ENCODE data around the gene FGD5.

Gene FGD5

GRCh38 chr3:14918356-14918860 is 99.6 kb downstream of the FGD5 start:
- H3K4ac ChIP-seq (ENCODE audit: low read depth in 1 of 2, low read length in 2 of 2) = no peak overlapping the region
- no peak overlapping the region for H3K9ac ChIP-seq (ENCODE audit: low read length)
- H3K18ac ChIP-seq (ENCODE audit: low read depth in 1 of 2, low read length in 2 of 2) = no peak overlapping the region
- no peak overlapping the region for H4K91ac ChIP-seq (ENCODE audit: low read length)
- no peak overlapping the region for H2AFZ ChIP-seq (ENCODE audit: low read depth, low read length)
- H3K4me2 ChIP-seq (ENCODE audit: low read length, poor library complexity, severe bottlenecking) = no peak overlapping the region
- H3K23ac ChIP-seq (ENCODE audit: low read length in 2 of 2) = no peak overlapping the region
- no peak overlapping the region for H2BK15ac ChIP-seq (ENCODE audit: low read depth, poor library complexity, severe bottlenecking)
- peaks cover 6% of the 10 kb centered on the region for H3K4me1 ChIP-seq (ENCODE audit: control insufficient read depth, insufficient read depth, low read depth, low read length)
- H3K14ac ChIP-seq (ENCODE audit: low read length in 2 of 2) = no peak overlapping the region
- no peak overlapping the region for H2BK12ac ChIP-seq (ENCODE audit: low read length in 2 of 2)
- no peak for DNase-seq
- H2AK5ac ChIP-seq (ENCODE audit: low read length, severe bottlenecking) = no peak overlapping the region
- no peak overlapping the region for H4K8ac ChIP-seq (ENCODE audit: low read length)
- H3K27ac ChIP-seq (ENCODE audit: low read length, poor library complexity, severe bottlenecking) = no peak overlapping the region
- H2BK5ac ChIP-seq (ENCODE audit: low read depth, low read length, poor library complexity, severe bottlenecking) = no peak overlapping the region
- no peak overlapping the region for H3K4me3 ChIP-seq (ENCODE audit: insufficient read depth in 1 of 2, low read depth in 1 of 2, low read length in 2 of 2)
- H2BK120ac ChIP-seq (ENCODE audit: low read depth, low read length) = no peak overlapping the region
- H3K9me3 ChIP-seq (ENCODE audit: control insufficient read depth, low read length) = no peaks in the 10 kb centered on the region
- peaks cover 0 to 4% of the 10 kb centered on the region in 2 experiments for H3K36me3 ChIP-seq (ENCODE audit: control insufficient read depth in 1 of 2, insufficient read depth in 2 of 2, low read depth in 1 of 2, low read length in 2 of 2)
- peaks cover 40 to 42% of the 10 kb centered on the region in 2 experiments for H3K27me3 ChIP-seq (ENCODE audit: control insufficient read depth in 1 of 2, insufficient read depth in 1 of 2, low read length in 2 of 2)
- H3K79me1 ChIP-seq (replicated peaks; ENCODE audit: low read length, poor library complexity, severe bottlenecking) = no peaks in the 10 kb centered on the region
- WGBS = 83% methylated on average over 13 of the region's 13 CpGs

GRCh38 chr3:14920536-14920935 is 101.8 kb downstream of the FGD5 start:
- no peaks in the 10 kb centered on the region for H3K9me3 ChIP-seq (ENCODE audit: control insufficient read depth, low read length)
- H3K4ac ChIP-seq (ENCODE audit: low read depth in 1 of 2, low read length in 2 of 2) = no peak overlapping the region
- peaks cover 6% of the 10 kb centered on the region for H3K4me1 ChIP-seq (ENCODE audit: control insufficient read depth, insufficient read depth, low read depth, low read length)
- no peak overlapping the region for H3K18ac ChIP-seq (ENCODE audit: low read depth in 1 of 2, low read length in 2 of 2)
- no peak overlapping the region for H3K4me2 ChIP-seq (ENCODE audit: low read length, poor library complexity, severe bottlenecking)
- no peak overlapping the region for H3K14ac ChIP-seq (ENCODE audit: low read length in 2 of 2)
- no peak overlapping the region for H3K23ac ChIP-seq (ENCODE audit: low read length in 2 of 2)
- H3K36me3 ChIP-seq (ENCODE audit: control insufficient read depth in 1 of 2, insufficient read depth in 2 of 2, low read depth in 1 of 2, low read length in 2 of 2) = peaks cover 0 to 4% of the 10 kb centered on the region in 2 experiments
- 95% methylated on average over 5 of the region's 5 CpGs for WGBS
- no peak overlapping the region for H2AFZ ChIP-seq (ENCODE audit: low read depth, low read length)
- no peak overlapping the region for H2BK15ac ChIP-seq (ENCODE audit: low read depth, poor library complexity, severe bottlenecking)
- DNase-seq = no peak
- H3K4me3 ChIP-seq (ENCODE audit: insufficient read depth in 1 of 2, low read depth in 1 of 2, low read length in 2 of 2) = no peak overlapping the region
- H3K27me3 ChIP-seq (ENCODE audit: control insufficient read depth in 1 of 2, insufficient read depth in 1 of 2, low read length in 2 of 2) = peaks cover 27% of the 10 kb centered on the region in 2 experiments
- H3K79me1 ChIP-seq (replicated peaks; ENCODE audit: low read length, poor library complexity, severe bottlenecking) = no peaks in the 10 kb centered on the region
- H2BK12ac ChIP-seq (ENCODE audit: low read length in 2 of 2) = no peak overlapping the region
- no peak overlapping the region for H2BK120ac ChIP-seq (ENCODE audit: low read depth, low read length)
- H2AK5ac ChIP-seq (ENCODE audit: low read length, severe bottlenecking) = no peak overlapping the region
- no peak overlapping the region for H4K91ac ChIP-seq (ENCODE audit: low read length)
- H3K27ac ChIP-seq (ENCODE audit: low read length, poor library complexity, severe bottlenecking) = no peak overlapping the region
- no peak overlapping the region for H2BK5ac ChIP-seq (ENCODE audit: low read depth, low read length, poor library complexity, severe bottlenecking)
- H3K9ac ChIP-seq (ENCODE audit: low read length) = no peak overlapping the region
- no peak overlapping the region for H4K8ac ChIP-seq (ENCODE audit: low read length)

- Histone ChIP-seq H3K36me3 (ENCODE audit: control insufficient read depth in 1 of 2, insufficient read depth in 2 of 2, low read depth in 1 of 2, low read length in 2 of 2) (peaks cover 0 to 4% of the 10 kb centered on the region in 2 experiments), H3K4me2 (ENCODE audit: low read length, poor library complexity, severe bottlenecking) (no peak overlapping the region), H2AK5ac (ENCODE audit: low read length, severe bottlenecking) (no peak overlapping the region), H4K8ac (ENCODE audit: low read length) (no peak overlapping the region), H3K4me3 (ENCODE audit: insufficient read depth in 1 of 2, low read depth in 1 of 2, low read length in 2 of 2) (no peak overlapping the region), H3K27me3 (ENCODE audit: control insufficient read depth in 1 of 2, insufficient read depth in 1 of 2, low read length in 2 of 2) (peaks cover 22 to 24% of the 10 kb centered on the region in 2 experiments), H4K91ac (ENCODE audit: low read length) (no peak overlapping the region), H3K4me1 (ENCODE audit: control insufficient read depth, insufficient read depth, low read depth, low read length) (peaks cover 9% of the 10 kb centered on the region), H3K18ac (ENCODE audit: low read depth in 1 of 2, low read length in 2 of 2) (no peak overlapping the region), H2BK5ac (ENCODE audit: low read depth, low read length, poor library complexity, severe bottlenecking) (no peak overlapping the region), H3K9me3 (ENCODE audit: control insufficient read depth, low read length) (no peaks in the 10 kb centered on the region), H2AFZ (ENCODE audit: low read depth, low read length) (no peak overlapping the region), H3K27ac (ENCODE audit: low read length, poor library complexity, severe bottlenecking) (no peak overlapping the region), H2BK120ac (ENCODE audit: low read depth, low read length) (no peak overlapping the region), H3K79me1 (replicated peaks; ENCODE audit: low read length, poor library complexity, severe bottlenecking) (no peaks in the 10 kb centered on the region), H2BK15ac (ENCODE audit: low read depth, poor library complexity, severe bottlenecking) (no peak overlapping the region), H3K9ac (ENCODE audit: low read length) (no peak overlapping the region), H3K23ac (ENCODE audit: low read length in 2 of 2) (no peak overlapping the region), H3K4ac (ENCODE audit: low read depth in 1 of 2, low read length in 2 of 2) (no peak overlapping the region), H3K14ac (ENCODE audit: low read length in 2 of 2) (no peak overlapping the region), H2BK12ac (ENCODE audit: low read length in 2 of 2) (no peak overlapping the region)
- WGBS = 28% methylated on average over 9 of the region's 10 CpGs
- peak; percentile 80 for DNase-seq
Observed at GRCh38 chr3:14921034-14921616, 102.4 kb downstream of the FGD5 start.

- Histone ChIP-seq H3K4me3 (ENCODE audit: insufficient read depth in 1 of 2, low read depth in 1 of 2, low read length in 2 of 2) (no peak overlapping the region), H3K9ac (ENCODE audit: low read length) (no peak overlapping the region), H3K4me1 (ENCODE audit: control insufficient read depth, insufficient read depth, low read depth, low read length) (peaks cover 10% of the 10 kb centered on the region), H2AK5ac (ENCODE audit: low read length, severe bottlenecking) (no peak overlapping the region), H3K23ac (ENCODE audit: low read length in 2 of 2) (no peak overlapping the region), H3K9me3 (ENCODE audit: control insufficient read depth, low read length) (no peaks in the 10 kb centered on the region), H2BK12ac (ENCODE audit: low read length in 2 of 2) (no peak overlapping the region), H3K79me1 (replicated peaks; ENCODE audit: low read length, poor library complexity, severe bottlenecking) (no peaks in the 10 kb centered on the region), H3K4ac (ENCODE audit: low read depth in 1 of 2, low read length in 2 of 2) (no peak overlapping the region), H2BK120ac (ENCODE audit: low read depth, low read length) (no peak overlapping the region), H2AFZ (ENCODE audit: low read depth, low read length) (no peak overlapping the region), H4K8ac (ENCODE audit: low read length) (no peak overlapping the region), H3K36me3 (ENCODE audit: control insufficient read depth in 1 of 2, insufficient read depth in 2 of 2, low read depth in 1 of 2, low read length in 2 of 2) (peaks cover 0 to 4% of the 10 kb centered on the region in 2 experiments), H3K27ac (ENCODE audit: low read length, poor library complexity, severe bottlenecking) (no peak overlapping the region), H2BK5ac (ENCODE audit: low read depth, low read length, poor library complexity, severe bottlenecking) (no peak overlapping the region), H3K14ac (ENCODE audit: low read length in 2 of 2) (no peak overlapping the region), H3K18ac (ENCODE audit: low read depth in 1 of 2, low read length in 2 of 2) (no peak overlapping the region), H2BK15ac (ENCODE audit: low read depth, poor library complexity, severe bottlenecking) (no peak overlapping the region), H3K4me2 (ENCODE audit: low read length, poor library complexity, severe bottlenecking) (no peak overlapping the region), H4K91ac (ENCODE audit: low read length) (no peak overlapping the region), H3K27me3 (ENCODE audit: control insufficient read depth in 1 of 2, insufficient read depth in 1 of 2, low read length in 2 of 2) (peaks cover 13 to 14% of the 10 kb centered on the region in 2 experiments)
- 86% methylated on average over 21 of the region's 21 CpGs for WGBS
- no peak for DNase-seq
Observed at GRCh38 chr3:14921811-14922705, 103.3 kb downstream of the FGD5 start.
